ENCODE data around the gene NELL1. TPM values are rescaled to one million over a fixed set of nuclear protein-coding genes. Genes with fewer than 3 reads are reported as not detected.

The NELL1 gene
- total and polyA plus RNA-seq, 2 donors (not counting 3 experiments of a cell fraction or from before 2014, with no cell fraction given), result not detected

DNA sequence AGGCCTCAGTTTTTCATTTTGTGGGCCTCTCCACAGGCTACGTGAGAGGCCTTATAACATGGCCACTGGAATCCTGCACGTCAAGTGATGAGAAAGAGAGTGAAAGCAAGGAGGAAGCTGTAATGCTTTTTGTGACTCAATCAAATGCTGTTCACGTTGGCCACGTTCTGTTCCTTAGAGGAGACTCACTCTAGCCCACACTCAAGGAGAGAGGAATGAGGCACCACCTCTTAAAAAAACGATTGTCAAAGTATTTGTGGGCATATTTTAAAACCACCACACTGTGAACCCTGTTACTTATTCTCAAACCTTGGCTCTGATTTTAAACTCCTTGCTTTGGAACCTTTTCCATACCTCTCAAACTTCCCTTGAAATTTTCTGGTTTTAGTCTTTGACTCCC, 705.0 kb downstream of the NELL1 start:
- BruUV-seq (replicated peaks), result no TSS peak

DNA sequence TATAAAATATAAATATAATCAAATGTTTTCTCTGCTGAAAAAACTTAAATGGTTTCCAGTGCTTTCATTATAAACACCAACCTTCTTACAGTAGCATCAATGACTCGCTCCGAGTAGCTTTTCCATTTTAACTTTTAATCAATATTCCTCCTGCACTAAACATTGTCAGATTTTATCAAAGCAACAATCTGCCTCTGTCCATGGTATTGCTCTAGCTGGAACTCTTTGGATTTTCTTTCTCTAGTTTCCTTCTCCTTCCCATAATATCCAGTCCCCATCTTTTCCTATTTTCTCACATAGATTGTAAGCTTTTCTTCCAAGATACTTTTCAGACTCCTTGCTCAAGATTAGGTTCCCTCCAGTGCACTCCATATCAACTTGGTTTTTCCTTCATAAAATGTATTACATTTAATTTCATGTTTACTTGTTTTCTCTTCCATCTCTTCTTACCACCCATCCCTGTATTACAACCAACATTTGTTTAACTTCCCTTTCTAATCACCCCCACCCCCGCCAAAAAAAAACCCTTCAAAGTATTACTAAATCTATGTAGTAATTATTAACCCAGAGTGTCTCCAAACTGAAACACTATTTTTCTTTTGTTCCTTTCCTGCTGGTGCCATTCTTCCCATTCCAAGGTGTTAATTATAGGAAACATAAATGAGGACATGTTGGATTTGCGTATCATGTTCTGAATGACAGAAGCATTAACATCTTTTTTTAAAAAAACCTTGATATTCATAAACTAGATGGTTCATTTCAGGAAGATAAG, 716.5 kb downstream of the NELL1 start:
- no peaks in the 10 kb centered on the region for H3K36me3 ChIP-seq (ENCODE audit: control insufficient read depth in 2 of 2, extremely low read depth in 1 of 2, insufficient read depth in 2 of 2, low read length in 2 of 2)
- peaks cover 4% of the 10 kb centered on the region for H3K9me3 ChIP-seq (replicated peaks; ENCODE audit: control insufficient read depth, insufficient read depth, low read length)
- H2AFZ ChIP-seq (ENCODE audit: low read depth, low read length), result no peak overlapping the region
- ChIA-PET POLR2A (no interaction called here), CTCF (no interaction called here)
- dilution Hi-C loops (cut with MboI; ENCODE audit: extremely low pct_ligation_motif_present, low sequenced_read_pairs) (no loop called here), intact Hi-C loops (cut with micrococcal nuclease) (no loop called here)
- FAIRE-seq (no peak), DNase-seq (ENCODE audit: low read depth, low spot score) (no peak)
- H3K9me1 ChIP-seq (replicated peaks; ENCODE audit: control insufficient read depth, extremely low read depth, insufficient read depth, low read length), result no peaks in the 10 kb centered on the region
- no peaks in the 10 kb centered on the region for H3K27me3 ChIP-seq (ENCODE audit: control insufficient read depth in 2 of 2, insufficient read depth in 2 of 2, low read length in 2 of 2)
- BruUV-seq (replicated peaks), result no TSS peak
- no peaks in the 10 kb centered on the region for H3K4me1 ChIP-seq (ENCODE audit: control insufficient read depth, extremely low read depth, insufficient read depth, low read length)
- no peak overlapping the region for H3K4me2 ChIP-seq (ENCODE audit: insufficient read depth, low read length)
- no peak overlapping the region for H3K9ac ChIP-seq (replicated peaks; ENCODE audit: extremely low read depth, insufficient read depth, low read length)
- H3K79me2 ChIP-seq (ENCODE audit: control insufficient read depth, insufficient read depth, low read length), result no peaks in the 10 kb centered on the region
- no peak for TF ChIP-seq FOS (IDR thresholded peaks at IDR 0.05; ENCODE audit: borderline replicate concordance, insufficient read depth, low read length)
- TF ChIP-seq GATA2 (IDR thresholded peaks at IDR 0.05; ENCODE audit: insufficient read depth, insufficient read length, low read depth, low read length), result no peak
- TF ChIP-seq POLR2A (IDR thresholded peaks at IDR 0.05; ENCODE audit: low read depth, low read length), result no peak
- TF ChIP-seq, protein P1, sequence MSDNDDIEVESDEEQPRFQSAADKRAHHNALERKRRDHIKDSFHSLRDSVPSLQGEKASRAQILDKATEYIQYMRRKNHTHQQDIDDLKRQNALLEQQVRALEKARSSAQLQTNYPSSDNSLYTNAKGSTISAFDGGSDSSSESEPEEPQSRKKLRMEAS (IDR thresholded peaks at IDR 0.05; ENCODE audit: insufficient read depth, insufficient read length), result no peak
- no peak for TF ChIP-seq JUN (IDR thresholded peaks at IDR 0.05; ENCODE audit: borderline replicate concordance, insufficient read depth, insufficient read length, low read depth)
- TF ChIP-seq, protein P2, sequence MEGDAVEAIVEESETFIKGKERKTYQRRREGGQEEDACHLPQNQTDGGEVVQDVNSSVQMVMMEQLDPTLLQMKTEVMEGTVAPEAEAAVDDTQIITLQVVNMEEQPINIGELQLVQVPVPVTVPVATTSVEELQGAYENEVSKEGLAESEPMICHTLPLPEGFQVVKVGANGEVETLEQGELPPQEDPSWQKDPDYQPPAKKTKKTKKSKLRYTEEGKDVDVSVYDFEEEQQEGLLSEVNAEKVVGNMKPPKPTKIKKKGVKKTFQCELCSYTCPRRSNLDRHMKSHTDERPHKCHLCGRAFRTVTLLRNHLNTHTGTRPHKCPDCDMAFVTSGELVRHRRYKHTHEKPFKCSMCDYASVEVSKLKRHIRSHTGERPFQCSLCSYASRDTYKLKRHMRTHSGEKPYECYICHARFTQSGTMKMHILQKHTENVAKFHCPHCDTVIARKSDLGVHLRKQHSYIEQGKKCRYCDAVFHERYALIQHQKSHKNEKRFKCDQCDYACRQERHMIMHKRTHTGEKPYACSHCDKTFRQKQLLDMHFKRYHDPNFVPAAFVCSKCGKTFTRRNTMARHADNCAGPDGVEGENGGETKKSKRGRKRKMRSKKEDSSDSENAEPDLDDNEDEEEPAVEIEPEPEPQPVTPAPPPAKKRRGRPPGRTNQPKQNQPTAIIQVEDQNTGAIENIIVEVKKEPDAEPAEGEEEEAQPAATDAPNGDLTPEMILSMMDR (IDR thresholded peaks at IDR 0.05; ENCODE audit: extremely low read depth in 1 of 2, insufficient read depth in 1 of 2, low read depth in 1 of 2, low read length in 2 of 2), result no peak
- no peak for TF ChIP-seq MYC (IDR thresholded peaks at IDR 0.05; ENCODE audit: low read depth, low read length)
- TF ChIP-seq POLR2AphosphoS5 (IDR thresholded peaks at IDR 0.05; ENCODE audit: insufficient read depth, low read depth, low read length), result no peak
- no peak for TF ChIP-seq EZH2 (IDR thresholded peaks at IDR 0.05; ENCODE audit: borderline replicate concordance, low read depth, low read length, severe bottlenecking)
- no peak overlapping the region for H3K27ac ChIP-seq (ENCODE audit: insufficient read depth, low read depth, low read length)
- no peak overlapping the region for H3K4me3 ChIP-seq (replicated peaks in 1 of 3; ENCODE audit: insufficient read depth in 1 of 3, low read depth in 1 of 3, low read length in 3 of 3)
- H4K20me1 ChIP-seq (replicated peaks; ENCODE audit: control insufficient read depth, extremely low read depth, insufficient read depth, low read length), result no peaks in the 10 kb centered on the region

More for the DNA sequence above, 705.0 kb downstream of the NELL1 start:
- Histone ChIP-seq H4K20me1 (replicated peaks; ENCODE audit: control insufficient read depth, extremely low read depth, insufficient read depth, low read length) (no peaks in the 10 kb centered on the region), H2AFZ (ENCODE audit: low read depth, low read length) (no peak overlapping the region), H3K79me2 (ENCODE audit: control insufficient read depth, insufficient read depth, low read length) (no peaks in the 10 kb centered on the region), H3K4me2 (ENCODE audit: insufficient read depth, low read length) (no peak overlapping the region), H3K9ac (replicated peaks; ENCODE audit: extremely low read depth, insufficient read depth, low read length) (no peak overlapping the region), H3K9me3 (replicated peaks; ENCODE audit: control insufficient read depth, insufficient read depth, low read length) (no peaks in the 10 kb centered on the region), H3K4me3 (replicated peaks in 1 of 3; ENCODE audit: insufficient read depth in 1 of 3, low read depth in 1 of 3, low read length in 3 of 3) (no peak overlapping the region), H3K27ac (ENCODE audit: insufficient read depth, low read depth, low read length) (no peak overlapping the region), H3K27me3 (ENCODE audit: control insufficient read depth in 2 of 2, insufficient read depth in 2 of 2, low read length in 2 of 2) (no peaks in the 10 kb centered on the region), H3K9me1 (replicated peaks; ENCODE audit: control insufficient read depth, extremely low read depth, insufficient read depth, low read length) (no peaks in the 10 kb centered on the region), H3K36me3 (ENCODE audit: control insufficient read depth in 2 of 2, extremely low read depth in 1 of 2, insufficient read depth in 2 of 2, low read length in 2 of 2) (no peaks in the 10 kb centered on the region), H3K4me1 (ENCODE audit: control insufficient read depth, extremely low read depth, insufficient read depth, low read length) (no peaks in the 10 kb centered on the region)
- DNase-seq (ENCODE audit: low read depth, low spot score) (no peak), FAIRE-seq (no peak)
- no peak for TF ChIP-seq MYC (IDR thresholded peaks at IDR 0.05; ENCODE audit: low read depth, low read length)
- TF ChIP-seq, protein P1 (IDR thresholded peaks at IDR 0.05; ENCODE audit: insufficient read depth, insufficient read length), result no peak
- POLR2A ChIA-PET, result no interaction called here
- CTCF ChIA-PET, result no interaction called here
- intact Hi-C loops (cut with micrococcal nuclease), result no loop called here
- dilution Hi-C loops (cut with MboI; ENCODE audit: extremely low pct_ligation_motif_present, low sequenced_read_pairs), result no loop called here

All from endothelial cell of umbilical vein (primary cell).